Measurements from ENCODE around the gene ERC1. TPM values are rescaled to one million over a fixed set of nuclear protein-coding genes. Genes with fewer than 3 reads are reported as not detected.

ERC1 gene
- total RNA-seq, 2 donors from 2014 or later = 18.9 to 72.9 TPM

- Histone ChIP-seq H3K27ac (peak overlapping the region in 1 of 2 donors; percentile 98), H3K27me3 (replicated peaks; ENCODE audit: insufficient read depth) (no peaks in the 10 kb centered on the region), H3K36me3 (no peaks in the 10 kb centered on the region), H3K9me3 (no peaks in the 10 kb centered on the region), H3K4me3 (no peak overlapping the region), H3K4me1 (replicated peaks) (peaks cover 10% of the 10 kb centered on the region)
- TF ChIP-seq POLR2A (IDR thresholded peaks at IDR 0.05) (no peak), CTCF (IDR thresholded peaks at IDR 0.05) (no peak), POLR2AphosphoS5 (IDR thresholded peaks at IDR 0.05) (no peak)
- WGBS = 58% methylated on average over 2 of the region's 2 CpGs
- intact Hi-C loops (cut with DNase I) = no loop called here
- DNase-seq (ENCODE audit: low spot score) = no peak
Measured at GRCh38 chr12:989051-989450, 2.0 kb upstream of the ERC1 start.

GRCh38 chr12:989751-990660 is 1.0 kb upstream of the ERC1 start:
- H3K9me3 ChIP-seq = no peaks in the 10 kb centered on the region
- no peaks in the 10 kb centered on the region for H3K27me3 ChIP-seq (replicated peaks; ENCODE audit: insufficient read depth)
- H3K4me3 ChIP-seq = peak overlapping the region; percentile 97 to 98
- H3K36me3 ChIP-seq = no peaks in the 10 kb centered on the region
- peaks cover 10% of the 10 kb centered on the region for H3K4me1 ChIP-seq (replicated peaks)
- peak; percentile 56 for DNase-seq (ENCODE audit: low spot score)
- H3K27ac ChIP-seq = peak overlapping the region; percentile 98 to 99
- TF ChIP-seq POLR2AphosphoS5 (IDR thresholded peaks at IDR 0.05) = no peak
- no peak for TF ChIP-seq CTCF (IDR thresholded peaks at IDR 0.05)
- TF ChIP-seq POLR2A (IDR thresholded peaks at IDR 0.05) = no peak
- 1% methylated on average over 38 of the region's 40 CpGs for WGBS
- intact Hi-C loops (cut with DNase I) = loop anchor here (5.0 kb wide), 1 partner anchor 92 kb away; no protein-coding TSS in a partner anchor

DNA sequence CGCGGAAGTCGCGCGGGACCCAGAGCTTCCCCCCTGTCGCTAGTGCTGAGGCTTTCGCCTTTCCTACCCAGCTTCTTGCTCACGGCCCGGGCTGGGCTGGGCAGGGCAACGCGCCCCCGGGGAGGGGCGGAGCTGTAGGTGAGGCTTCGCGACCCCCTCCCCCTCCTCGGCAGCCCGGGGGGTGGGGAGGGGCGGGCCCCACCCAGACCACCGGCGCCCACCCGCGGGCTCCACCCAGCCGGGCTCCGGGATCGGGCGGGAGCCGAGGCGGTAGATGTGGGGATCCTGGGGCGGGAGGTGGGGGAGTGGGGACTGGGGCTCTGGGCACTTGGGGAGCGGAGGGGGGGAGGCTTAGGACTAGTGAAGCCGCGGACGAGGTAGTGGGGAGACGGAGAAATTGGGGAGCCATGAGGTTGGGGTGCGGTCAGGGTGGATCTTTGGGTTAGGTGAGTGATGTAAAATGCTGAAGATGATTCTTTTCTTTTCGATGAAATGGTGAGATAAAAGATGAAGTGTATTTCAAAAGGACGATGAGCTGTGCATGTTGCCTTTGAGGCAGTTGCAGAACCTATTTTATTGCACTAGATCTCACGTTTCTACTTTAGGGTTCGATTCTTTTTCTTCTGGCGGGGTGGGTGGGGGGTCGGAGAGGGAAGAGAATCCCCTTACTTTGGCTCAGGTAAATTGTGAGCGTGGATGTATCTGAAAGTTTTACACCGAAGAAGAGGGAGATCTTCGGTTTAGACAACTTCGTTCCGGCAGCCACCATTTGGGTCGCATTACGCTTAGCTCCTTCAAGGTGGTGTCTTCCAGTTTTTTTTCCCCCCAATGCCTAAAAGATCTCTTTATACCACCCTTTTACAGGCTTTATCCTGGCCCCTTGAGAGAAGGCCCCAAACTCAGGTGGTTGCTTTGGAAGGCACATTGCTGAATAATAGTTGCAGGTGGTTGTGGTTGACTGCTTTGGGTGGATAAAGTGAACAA is 619 bp downstream of the ERC1 start:
- 2% methylated on average over 20 of the region's 48 CpGs for WGBS

DNA sequence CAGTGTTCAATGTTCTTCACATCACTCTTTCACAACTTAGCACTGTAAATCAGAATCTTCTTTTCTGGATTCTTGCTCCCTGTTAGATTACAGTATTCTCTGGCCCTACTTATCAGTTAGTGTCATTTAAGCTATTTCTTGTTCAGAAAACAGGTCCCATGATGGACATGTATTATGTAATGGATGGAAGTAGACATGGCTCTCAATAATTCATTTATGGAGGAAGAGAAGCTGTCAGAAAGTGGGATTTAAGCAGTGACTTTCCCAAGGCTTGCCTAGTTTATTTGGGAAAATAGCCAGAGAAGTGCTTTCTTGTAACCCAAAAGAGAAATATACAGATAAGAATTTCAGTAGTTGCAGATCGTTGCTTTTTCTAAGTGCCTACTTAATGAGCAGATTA is 1.6 kb downstream of the ERC1 start:
- WGBS = 15% methylated on average over 1 of the region's 1 CpG
- no peak overlapping the region for H3K4me3 ChIP-seq

More for the DNA sequence above, 619 bp downstream of the ERC1 start:
- peak overlapping the region; percentile 98 to 99 for H3K27ac ChIP-seq
- H3K4me1 ChIP-seq (replicated peaks) = peaks cover 10% of the 10 kb centered on the region
- H3K36me3 ChIP-seq = no peaks in the 10 kb centered on the region
- intact Hi-C loops (cut with DNase I) = loop anchor here (5.0 kb wide), 1 partner anchor 91 kb away; no protein-coding TSS in a partner anchor
- H3K27me3 ChIP-seq (replicated peaks; ENCODE audit: insufficient read depth) = no peaks in the 10 kb centered on the region
- no peak for DNase-seq (ENCODE audit: low spot score)
- TF ChIP-seq POLR2A (IDR thresholded peaks at IDR 0.05) (no peak), POLR2AphosphoS5 (IDR thresholded peaks at IDR 0.05) (no peak), CTCF (IDR thresholded peaks at IDR 0.05) (no peak)
- H3K9me3 ChIP-seq = no peaks in the 10 kb centered on the region
- H3K4me3 ChIP-seq = peak overlapping the region; percentile 97 to 98

GRCh38 chr12:996881-997280 is 5.9 kb downstream of the ERC1 start:
- no peak for TF ChIP-seq CTCF (IDR thresholded peaks at IDR 0.05)
- TF ChIP-seq POLR2AphosphoS5 (IDR thresholded peaks at IDR 0.05) = no peak
- no peak for TF ChIP-seq POLR2A (IDR thresholded peaks at IDR 0.05)
- DNase-seq (ENCODE audit: low spot score) = no peak
- WGBS = 91% methylated on average over 4 of the region's 4 CpGs
- Histone ChIP-seq H3K27me3 (replicated peaks; ENCODE audit: insufficient read depth) (no peaks in the 10 kb centered on the region), H3K36me3 (no peaks in the 10 kb centered on the region), H3K4me3 (no peak overlapping the region), H3K9me3 (no peaks in the 10 kb centered on the region), H3K27ac (no peak overlapping the region), H3K4me1 (replicated peaks) (no peaks in the 10 kb centered on the region)
- intact Hi-C loops (cut with DNase I) = no loop called here

More for the DNA sequence above, 1.6 kb downstream of the ERC1 start:
- no peak for TF ChIP-seq POLR2A (IDR thresholded peaks at IDR 0.05)
- no peak for TF ChIP-seq POLR2AphosphoS5 (IDR thresholded peaks at IDR 0.05)
- DNase-seq (ENCODE audit: low spot score) = no peak
- Histone ChIP-seq H3K27ac (no peak overlapping the region), H3K36me3 (no peaks in the 10 kb centered on the region), H3K4me1 (replicated peaks) (peaks cover 10% of the 10 kb centered on the region), H3K27me3 (replicated peaks; ENCODE audit: insufficient read depth) (no peaks in the 10 kb centered on the region), H3K9me3 (no peaks in the 10 kb centered on the region)
- intact Hi-C loops (cut with DNase I) = loop anchor here (5.0 kb wide), 1 partner anchor 90 kb away; no protein-coding TSS in a partner anchor
